WTC11 (cell line): ENCODE results near the gene SASS6.

Experiments used
- ATF3 ChIP-seq: sonication (generic); formaldehyde crosslinking; conservative IDR thresholded peaks from 2 replicates; pipeline ENCODE4 v1.8.1; 2022; ENCODE audit warnings: mild to moderate bottlenecking, missing genetic modification reagents
- IRF2 ChIP-seq: sonication (generic); formaldehyde crosslinking; IDR thresholded peaks from 2 replicates; pipeline ENCODE4 v1.8.0; 2022; ENCODE audit warnings: low read depth, missing genetic modification reagents, borderline replicate concordance
- RELA ChIP-seq: sonication (generic); formaldehyde crosslinking; IDR thresholded peaks from 2 replicates; pipeline ENCODE4 v1.8.1; 2022; ENCODE audit warnings: missing genetic modification reagents, mild to moderate bottlenecking, borderline replicate concordance
- TP53 ChIP-seq: sonication (generic); formaldehyde crosslinking; IDR thresholded peaks from 2 replicates; pipeline ENCODE4 v1.8.1; 2023; ENCODE audit warnings: mild to moderate bottlenecking, missing genetic modification reagents
- TF ChIP-seq, protein P1 (sequence below): fragments of 200-600 bp; IDR thresholded peaks from 2 replicates; pipeline ENCODE4 v1.8.0; 2022; ENCODE audit warnings: antibody characterized with exemption
- TF ChIP-seq, protein P2 (sequence below): sonication (generic); formaldehyde crosslinking; IDR thresholded peaks from 2 replicates; pipeline ENCODE4 v1.8.0; 2022; ENCODE audit warnings: mild to moderate bottlenecking, missing genetic modification reagents
- TF ChIP-seq, protein P3 (sequence below): sonication (generic); formaldehyde crosslinking; IDR thresholded peaks from 2 replicates; pipeline ENCODE4 v1.8.1; 2023; ENCODE audit warnings: mild to moderate bottlenecking, missing genetic modification reagents

GRCh38 chr1:100045206-100045605 lies 87.5 kb downstream of the SASS6 start:
- TF ChIP-seq, protein P1, sequence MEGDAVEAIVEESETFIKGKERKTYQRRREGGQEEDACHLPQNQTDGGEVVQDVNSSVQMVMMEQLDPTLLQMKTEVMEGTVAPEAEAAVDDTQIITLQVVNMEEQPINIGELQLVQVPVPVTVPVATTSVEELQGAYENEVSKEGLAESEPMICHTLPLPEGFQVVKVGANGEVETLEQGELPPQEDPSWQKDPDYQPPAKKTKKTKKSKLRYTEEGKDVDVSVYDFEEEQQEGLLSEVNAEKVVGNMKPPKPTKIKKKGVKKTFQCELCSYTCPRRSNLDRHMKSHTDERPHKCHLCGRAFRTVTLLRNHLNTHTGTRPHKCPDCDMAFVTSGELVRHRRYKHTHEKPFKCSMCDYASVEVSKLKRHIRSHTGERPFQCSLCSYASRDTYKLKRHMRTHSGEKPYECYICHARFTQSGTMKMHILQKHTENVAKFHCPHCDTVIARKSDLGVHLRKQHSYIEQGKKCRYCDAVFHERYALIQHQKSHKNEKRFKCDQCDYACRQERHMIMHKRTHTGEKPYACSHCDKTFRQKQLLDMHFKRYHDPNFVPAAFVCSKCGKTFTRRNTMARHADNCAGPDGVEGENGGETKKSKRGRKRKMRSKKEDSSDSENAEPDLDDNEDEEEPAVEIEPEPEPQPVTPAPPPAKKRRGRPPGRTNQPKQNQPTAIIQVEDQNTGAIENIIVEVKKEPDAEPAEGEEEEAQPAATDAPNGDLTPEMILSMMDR = no peak
- TF ChIP-seq ATF3 = no peak
- TF ChIP-seq TP53 (CRISPR knock-in tag) = no peak
- TF ChIP-seq, protein P2, sequence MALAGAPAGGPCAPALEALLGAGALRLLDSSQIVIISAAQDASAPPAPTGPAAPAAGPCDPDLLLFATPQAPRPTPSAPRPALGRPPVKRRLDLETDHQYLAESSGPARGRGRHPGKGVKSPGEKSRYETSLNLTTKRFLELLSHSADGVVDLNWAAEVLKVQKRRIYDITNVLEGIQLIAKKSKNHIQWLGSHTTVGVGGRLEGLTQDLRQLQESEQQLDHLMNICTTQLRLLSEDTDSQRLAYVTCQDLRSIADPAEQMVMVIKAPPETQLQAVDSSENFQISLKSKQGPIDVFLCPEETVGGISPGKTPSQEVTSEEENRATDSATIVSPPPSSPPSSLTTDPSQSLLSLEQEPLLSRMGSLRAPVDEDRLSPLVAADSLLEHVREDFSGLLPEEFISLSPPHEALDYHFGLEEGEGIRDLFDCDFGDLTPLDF (CRISPR knock-in tag) = no peak
- no peak for TF ChIP-seq IRF2 (CRISPR knock-in tag)
- TF ChIP-seq, protein P3, sequence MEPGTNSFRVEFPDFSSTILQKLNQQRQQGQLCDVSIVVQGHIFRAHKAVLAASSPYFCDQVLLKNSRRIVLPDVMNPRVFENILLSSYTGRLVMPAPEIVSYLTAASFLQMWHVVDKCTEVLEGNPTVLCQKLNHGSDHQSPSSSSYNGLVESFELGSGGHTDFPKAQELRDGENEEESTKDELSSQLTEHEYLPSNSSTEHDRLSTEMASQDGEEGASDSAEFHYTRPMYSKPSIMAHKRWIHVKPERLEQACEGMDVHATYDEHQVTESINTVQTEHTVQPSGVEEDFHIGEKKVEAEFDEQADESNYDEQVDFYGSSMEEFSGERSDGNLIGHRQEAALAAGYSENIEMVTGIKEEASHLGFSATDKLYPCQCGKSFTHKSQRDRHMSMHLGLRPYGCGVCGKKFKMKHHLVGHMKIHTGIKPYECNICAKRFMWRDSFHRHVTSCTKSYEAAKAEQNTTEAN = no peak
- TF ChIP-seq RELA (CRISPR knock-in tag) = no peak
